Upper lobe of right lung (tissue), 1 donor: ENCODE results near the gene MLLT3. TPM values are rescaled to one million over a fixed set of nuclear protein-coding genes. Genes with fewer than 3 reads are reported as not detected.

Experiments used
- ATAC-seq: fragments of 200-7000 bp; cut with Tn5 transposase; one replicate; pipeline ENCODE4 v1.9.1; 2020; ENCODE audit warnings: mild to moderate bottlenecking, moderate library complexity
- DNase-seq: peaks from one replicate; pipeline ENCODE4 v3.0.0-alpha.2; 2020
- H3K27ac ChIP-seq: fragments of 200-600 bp; one replicate; pipeline ENCODE4 v1.8.0; 2022
- H3K27me3 ChIP-seq: fragments of 200-600 bp; one replicate; pipeline ENCODE4 v1.8.0; 2022; ENCODE audit warnings: mild to moderate bottlenecking
- H3K36me3 ChIP-seq: fragments of 200-600 bp; one replicate; pipeline ENCODE4 v1.8.0; 2022
- H3K4me1 ChIP-seq: fragments of 200-600 bp; one replicate; pipeline ENCODE4 v1.8.0; 2022
- H3K4me3 ChIP-seq: fragments of 200-600 bp; one replicate; pipeline ENCODE4 v1.8.0; 2022; ENCODE audit warnings: mild to moderate bottlenecking
- H3K9me3 ChIP-seq: fragments of 200-600 bp; one replicate; pipeline ENCODE4 v1.8.0; 2022
- intact Hi-C: fragments of 100-400 bp; cut with DNase I; formaldehyde crosslinking; loops from one replicate; pipeline ENCODE4 v1.11.0; 2022
- total RNA-seq: library from RNA; stranded (reverse); fragmentation: NEBNext Ultra II Directional; extraction: Animal tissue kit (Norgen Biotek cat#: 25700); gene quantifications from one replicate; pipeline ENCODE4 v1.2.1, GENCODE V29; 2021
- TF ChIP-seq, protein P1 (sequence below): fragments of 200-600 bp; IDR thresholded peaks from one replicate; pipeline ENCODE4 v1.8.0; 2022; ENCODE audit warnings: antibody characterized with exemption
- donor health status: DM: no; HTN: yes; CAD: no; lungs with severe emphysema.

The MLLT3 gene
- total RNA-seq, 1 donor from 2014 or later, result 15.4 TPM

DNA sequence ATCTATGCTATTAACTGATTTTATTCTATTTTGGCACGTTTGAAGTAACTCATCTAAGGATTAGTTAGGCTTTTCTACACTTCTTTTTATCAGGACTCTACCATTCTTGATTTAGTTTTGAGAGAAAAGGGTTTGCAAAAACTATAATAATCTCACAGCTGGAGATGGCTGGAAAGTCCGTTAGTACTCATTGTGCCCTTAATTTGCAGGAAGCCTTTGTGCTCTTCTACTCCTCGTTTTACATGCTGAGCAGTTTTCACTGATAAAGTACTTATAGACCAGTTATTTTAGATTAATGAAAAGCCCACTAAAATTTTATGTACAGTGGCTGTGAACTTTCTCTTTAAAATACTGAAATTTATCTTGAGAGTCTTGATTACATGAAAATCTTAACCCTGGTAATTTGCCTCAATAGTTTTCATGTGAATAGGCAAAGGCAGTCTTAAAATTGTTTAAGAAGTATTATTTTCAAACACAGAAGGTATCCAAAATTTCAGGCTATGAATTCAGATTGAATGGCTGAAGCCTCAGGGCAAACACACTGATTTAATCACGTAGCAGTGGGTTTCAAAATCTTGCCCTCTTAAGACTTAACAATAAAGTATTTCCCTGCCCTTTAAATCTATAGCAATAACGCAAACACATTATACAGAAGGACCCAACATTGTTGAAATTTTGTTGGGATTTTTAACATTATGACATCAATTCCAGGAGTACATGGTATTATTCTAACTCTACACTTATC is 18.6 kb downstream of the MLLT3 start:
- Histone ChIP-seq H3K9me3 (no peaks in the 10 kb centered on the region), H3K4me1 (peaks cover 35% of the 10 kb centered on the region), H3K4me3 (no peak overlapping the region), H3K27me3 (no peaks in the 10 kb centered on the region), H3K36me3 (no peaks in the 10 kb centered on the region), H3K27ac (no peak overlapping the region)
- TF ChIP-seq, protein P1, sequence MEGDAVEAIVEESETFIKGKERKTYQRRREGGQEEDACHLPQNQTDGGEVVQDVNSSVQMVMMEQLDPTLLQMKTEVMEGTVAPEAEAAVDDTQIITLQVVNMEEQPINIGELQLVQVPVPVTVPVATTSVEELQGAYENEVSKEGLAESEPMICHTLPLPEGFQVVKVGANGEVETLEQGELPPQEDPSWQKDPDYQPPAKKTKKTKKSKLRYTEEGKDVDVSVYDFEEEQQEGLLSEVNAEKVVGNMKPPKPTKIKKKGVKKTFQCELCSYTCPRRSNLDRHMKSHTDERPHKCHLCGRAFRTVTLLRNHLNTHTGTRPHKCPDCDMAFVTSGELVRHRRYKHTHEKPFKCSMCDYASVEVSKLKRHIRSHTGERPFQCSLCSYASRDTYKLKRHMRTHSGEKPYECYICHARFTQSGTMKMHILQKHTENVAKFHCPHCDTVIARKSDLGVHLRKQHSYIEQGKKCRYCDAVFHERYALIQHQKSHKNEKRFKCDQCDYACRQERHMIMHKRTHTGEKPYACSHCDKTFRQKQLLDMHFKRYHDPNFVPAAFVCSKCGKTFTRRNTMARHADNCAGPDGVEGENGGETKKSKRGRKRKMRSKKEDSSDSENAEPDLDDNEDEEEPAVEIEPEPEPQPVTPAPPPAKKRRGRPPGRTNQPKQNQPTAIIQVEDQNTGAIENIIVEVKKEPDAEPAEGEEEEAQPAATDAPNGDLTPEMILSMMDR, result no peak
- ATAC-seq (no peak), DNase-seq (no peak)
- intact Hi-C loops, result no loop called here

- Histone ChIP-seq H3K9me3 (no peaks in the 10 kb centered on the region), H3K27ac (no peak overlapping the region), H3K4me3 (no peak overlapping the region), H3K4me1 (peaks cover 27% of the 10 kb centered on the region), H3K27me3 (no peaks in the 10 kb centered on the region), H3K36me3 (no peaks in the 10 kb centered on the region)
- no peak for ATAC-seq
- no peak for DNase-seq
- intact Hi-C loops, result no loop called here
- TF ChIP-seq, protein P1, result no peak
Observed at GRCh38 chr9:20601292-20601691, 21.0 kb downstream of the MLLT3 start.

DNA sequence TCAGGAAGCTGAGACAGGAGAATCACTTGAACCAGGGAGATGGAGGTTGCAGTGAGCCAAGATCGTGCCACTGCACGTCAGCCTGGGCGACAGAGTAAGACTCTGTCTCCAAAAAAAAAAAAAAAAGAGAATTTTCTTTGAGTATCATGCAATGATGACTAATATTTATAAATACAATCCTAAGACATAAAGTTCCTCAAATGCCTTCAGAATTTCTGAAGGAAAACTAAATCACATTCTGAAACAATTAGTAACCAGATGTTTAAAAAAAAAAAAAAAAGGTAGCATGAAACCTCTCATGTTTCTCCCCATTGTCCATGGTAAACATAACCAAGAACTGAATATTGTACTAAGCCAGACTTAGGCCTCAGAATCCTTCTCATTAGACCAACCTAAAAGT is 23.1 kb downstream of the MLLT3 start:
- H3K4me3 ChIP-seq, result no peak overlapping the region
- intact Hi-C loops, result no loop called here
- peaks cover 13% of the 10 kb centered on the region for H3K4me1 ChIP-seq
- no peaks in the 10 kb centered on the region for H3K27me3 ChIP-seq
- ATAC-seq (no peak), DNase-seq (no peak)
- TF ChIP-seq, protein P1, result no peak
- no peak overlapping the region for H3K27ac ChIP-seq
- H3K9me3 ChIP-seq, result no peaks in the 10 kb centered on the region
- no peaks in the 10 kb centered on the region for H3K36me3 ChIP-seq

DNA sequence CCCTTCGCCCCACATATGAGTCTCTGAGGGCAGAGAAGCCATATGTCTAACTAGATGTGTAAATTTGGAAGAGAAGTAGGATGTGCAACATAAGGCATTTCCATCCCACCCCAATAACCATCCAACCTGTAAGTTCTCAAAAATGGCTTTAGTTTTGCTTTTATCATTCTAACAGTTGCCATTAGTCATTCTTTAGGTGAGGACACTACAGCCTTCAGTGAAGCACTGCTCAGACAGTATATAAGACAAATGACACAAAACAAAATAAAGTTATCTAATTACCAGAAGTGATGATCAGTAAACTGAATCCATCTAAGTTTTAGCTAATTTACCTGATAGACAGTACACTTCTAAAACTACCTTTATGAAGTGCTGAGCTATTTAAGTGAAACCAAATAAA is 23.9 kb downstream of the MLLT3 start:
- TF ChIP-seq, protein P1, result no peak
- H3K4me3 ChIP-seq, result no peak overlapping the region
- DNase-seq (no peak), ATAC-seq (no peak)
- intact Hi-C loops, result no loop called here
- H3K36me3 ChIP-seq, result no peaks in the 10 kb centered on the region
- no peak overlapping the region for H3K27ac ChIP-seq
- no peaks in the 10 kb centered on the region for H3K27me3 ChIP-seq
- no peaks in the 10 kb centered on the region for H3K9me3 ChIP-seq
- H3K4me1 ChIP-seq, result peaks cover 7% of the 10 kb centered on the region

DNA sequence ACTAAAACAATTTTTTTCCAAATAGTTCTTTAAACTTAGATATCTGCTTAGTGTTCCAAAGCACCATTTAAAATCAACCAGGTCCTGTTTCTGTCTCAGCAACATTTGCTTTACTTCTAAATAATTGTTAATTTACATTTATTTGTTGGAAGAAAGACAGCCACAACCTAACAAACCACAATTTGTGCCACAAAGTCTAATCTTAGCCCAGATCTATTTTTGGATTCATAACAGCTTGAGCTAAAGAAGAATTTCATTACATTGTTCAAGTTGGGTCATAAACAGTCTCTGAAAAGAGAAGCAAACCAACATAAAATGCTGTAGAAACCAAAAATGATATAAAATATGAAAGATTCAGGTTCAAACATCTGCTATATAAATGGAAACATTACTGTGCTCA is 24.4 kb downstream of the MLLT3 start:
- ATAC-seq (no peak), DNase-seq (no peak)
- Histone ChIP-seq H3K27ac (no peak overlapping the region), H3K9me3 (no peaks in the 10 kb centered on the region), H3K4me1 (peaks cover 2% of the 10 kb centered on the region), H3K36me3 (no peaks in the 10 kb centered on the region), H3K27me3 (no peaks in the 10 kb centered on the region), H3K4me3 (no peak overlapping the region)
- intact Hi-C loops, result no loop called here
- TF ChIP-seq, protein P1, result no peak

DNA sequence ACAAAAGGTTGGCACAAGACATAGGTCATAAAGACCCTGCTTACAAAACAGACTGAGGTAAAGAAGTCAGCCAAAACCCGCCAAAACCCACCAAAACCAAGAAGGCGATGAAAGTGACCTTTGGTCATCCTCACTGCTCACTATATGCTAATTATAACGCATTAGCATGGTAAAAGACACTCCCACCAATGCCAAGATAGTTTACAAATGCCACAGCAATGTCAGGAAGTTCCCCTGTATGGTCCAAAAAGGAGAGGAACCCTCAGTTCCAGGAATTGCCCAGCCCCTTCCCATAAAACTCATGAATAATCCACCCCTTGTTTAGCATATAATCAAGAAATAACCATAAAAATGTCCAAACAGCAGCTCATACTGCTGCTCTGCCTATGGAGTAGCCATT is 27.7 kb downstream of the MLLT3 start:
- TF ChIP-seq, protein P1, result no peak
- Histone ChIP-seq H3K27ac (no peak overlapping the region), H3K4me1 (no peaks in the 10 kb centered on the region), H3K4me3 (no peak overlapping the region), H3K9me3 (no peaks in the 10 kb centered on the region), H3K27me3 (no peaks in the 10 kb centered on the region), H3K36me3 (no peaks in the 10 kb centered on the region)
- ATAC-seq, result no peak
- no peak for DNase-seq
- intact Hi-C loops, result no loop called here
